GM19240 (cell line): ENCODE measurements around the gene COA1.
"Not testable (repeated sequence)": the region's sequence is repeated elsewhere in the genome, so short reads cannot be mapped to it uniquely, and the experiment has no call there.

ENCODE experiments used
- DNase-seq: peaks from one replicate; pipeline ENCODE4 v3.0.0; 2011; ENCODE audit warnings: low spot score; ENCODE audit not compliant: insufficient read length

COA1 gene

GRCh38 chr7:43729214-43729923, at the start of gene COA1:
Gene COA1 (minus strand): TSS chr7:43729523. CDS start chr7:43648614, 80,909 bp downstream.
- DNase-seq = peak; percentile 41

- DNase-seq = not testable (repeated sequence)
Observed at GRCh38 chr7:43778293-43779044, 49.1 kb upstream of the COA1 start.

- not testable (repeated sequence) for DNase-seq
Observed at GRCh38 chr7:43775255-43775654, 45.9 kb upstream of the COA1 start.

GRCh38 chr7:43773268-43773667, 43.9 kb upstream of the COA1 start:
- not testable (repeated sequence) for DNase-seq

- DNase-seq = no peak
Observed at GRCh38 chr7:43771573-43771972, 42.2 kb upstream of the COA1 start.

- DNase-seq = no peak
Observed at GRCh38 chr7:43771128-43771527, 41.8 kb upstream of the COA1 start.

GRCh38 chr7:43769791-43770465, 40.6 kb upstream of the COA1 start:
- DNase-seq = no peak

GRCh38 chr7:43769281-43769680, 40.0 kb upstream of the COA1 start:
- DNase-seq = no peak

GRCh38 chr7:43768887-43769272, 39.6 kb upstream of the COA1 start:
- no peak for DNase-seq

- DNase-seq = no peak
Observed at GRCh38 chr7:43768201-43768886, 39.0 kb upstream of the COA1 start.

- no peak for DNase-seq
Observed at GRCh38 chr7:43767311-43767710, 38.0 kb upstream of the COA1 start.

- no peak for DNase-seq
Observed at GRCh38 chr7:43766564-43766963, 37.2 kb upstream of the COA1 start.

- DNase-seq = no peak
Observed at GRCh38 chr7:43764807-43765491, 35.6 kb upstream of the COA1 start.

- peak; percentile 45 for DNase-seq
Observed at GRCh38 chr7:43764039-43764761, 34.9 kb upstream of the COA1 start.

GRCh38 chr7:43763183-43763582, 33.9 kb upstream of the COA1 start:
- DNase-seq = no peak

GRCh38 chr7:43761938-43762692, 32.8 kb upstream of the COA1 start:
- no peak for DNase-seq

GRCh38 chr7:43761382-43761781, 32.1 kb upstream of the COA1 start:
- DNase-seq = no peak

GRCh38 chr7:43760861-43761260, 31.5 kb upstream of the COA1 start:
- DNase-seq = no peak

- DNase-seq = no peak
Observed at GRCh38 chr7:43758822-43759683, 29.7 kb upstream of the COA1 start.
